NCI-H1092 (cell line): Measurements from ENCODE around the gene ARMH3.

Experiments used
- DNase-seq: peaks from one replicate; lab custom pipeline; 2025; lab: John Stamatoyannopoulos, UW

Gene ARMH3

DNA sequence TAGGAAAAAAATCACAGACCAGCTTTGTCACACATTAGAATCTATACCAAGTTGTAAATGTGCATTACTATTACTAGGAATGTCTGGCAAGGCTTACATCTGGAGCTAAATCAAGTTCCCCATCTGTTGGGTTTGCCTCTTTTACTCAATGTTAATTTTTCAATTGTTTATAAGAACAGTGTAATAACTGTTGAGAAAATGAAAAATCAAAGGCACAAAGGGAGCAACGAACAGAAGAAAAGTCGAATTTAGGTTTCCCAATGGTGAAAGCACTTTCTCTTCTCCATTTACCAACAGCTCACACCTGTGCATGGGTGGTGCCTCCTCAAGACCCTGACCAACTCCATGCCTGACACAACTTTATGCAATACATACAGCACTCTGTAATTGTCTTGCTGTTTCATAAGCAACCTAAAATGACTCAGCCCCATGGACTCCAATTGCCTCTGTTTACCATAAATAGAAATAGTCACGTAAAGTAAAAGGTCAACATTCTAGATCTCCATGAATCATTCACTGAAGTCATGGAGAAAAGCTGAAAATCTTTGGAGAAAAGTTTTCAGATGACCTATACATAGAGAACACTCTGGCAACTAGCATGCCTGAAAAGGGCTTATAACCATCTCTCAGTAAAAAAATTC is 116.8 kb downstream of the ARMH3 start:
- no peak for DNase-seq

DNA sequence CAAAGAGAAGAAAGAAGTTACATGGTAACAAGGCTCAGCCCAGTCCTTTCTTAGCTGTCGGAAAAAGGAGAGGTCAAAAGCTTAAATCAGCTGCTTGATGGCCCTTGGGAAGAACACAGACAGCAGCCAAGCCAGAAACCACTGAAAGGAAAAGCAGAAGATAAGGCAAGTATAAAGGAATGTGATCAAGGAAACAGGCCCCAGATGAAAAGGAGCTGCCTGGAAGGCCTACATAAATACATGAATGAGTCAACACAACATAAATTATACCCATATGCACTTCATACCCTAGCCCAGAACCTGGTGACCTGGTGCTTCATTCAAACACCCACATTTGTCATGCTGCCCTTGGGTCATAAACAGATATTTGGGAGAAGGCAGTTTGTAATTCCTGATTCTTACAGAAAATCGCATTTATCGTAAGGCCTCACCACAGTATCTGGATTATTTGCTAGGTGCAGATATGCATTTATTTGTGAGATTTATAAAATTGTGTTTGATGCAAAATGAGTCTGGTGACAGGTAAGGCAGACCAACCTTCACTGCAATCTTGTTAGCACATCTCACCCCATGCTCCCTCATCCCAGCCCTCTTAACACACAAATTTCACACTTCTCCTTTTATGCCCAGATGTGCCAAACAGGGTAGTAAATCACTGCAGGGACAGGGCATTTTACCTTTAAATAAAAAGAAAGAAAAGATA is 117.5 kb downstream of the ARMH3 start:
- DNase-seq: no peak

GRCh38 chr10:101935431-101935830 is 120.5 kb downstream of the ARMH3 start:
- DNase-seq: no peak

GRCh38 chr10:101934686-101935305 is 121.2 kb downstream of the ARMH3 start:
- no peak for DNase-seq

DNA sequence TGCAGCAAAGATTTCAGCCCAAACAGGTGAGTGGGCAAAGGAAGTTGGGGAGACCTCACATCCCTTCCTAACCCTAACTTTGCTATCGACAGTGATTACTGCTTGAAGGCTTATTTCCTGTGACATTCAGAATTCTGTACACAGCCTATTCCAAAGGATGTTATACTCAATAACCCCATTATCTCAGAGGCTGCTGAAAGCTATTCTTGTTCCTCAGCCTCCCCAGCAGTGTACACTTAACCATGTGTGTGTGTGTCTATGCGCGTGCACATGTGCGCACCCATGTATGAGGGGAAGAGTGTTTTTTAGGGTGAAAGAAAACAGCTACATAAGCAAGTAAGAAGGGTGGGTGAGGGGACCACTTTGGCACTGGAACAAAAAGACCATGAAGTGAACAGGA is 122.0 kb downstream of the ARMH3 start:
- DNase-seq: no peak

DNA sequence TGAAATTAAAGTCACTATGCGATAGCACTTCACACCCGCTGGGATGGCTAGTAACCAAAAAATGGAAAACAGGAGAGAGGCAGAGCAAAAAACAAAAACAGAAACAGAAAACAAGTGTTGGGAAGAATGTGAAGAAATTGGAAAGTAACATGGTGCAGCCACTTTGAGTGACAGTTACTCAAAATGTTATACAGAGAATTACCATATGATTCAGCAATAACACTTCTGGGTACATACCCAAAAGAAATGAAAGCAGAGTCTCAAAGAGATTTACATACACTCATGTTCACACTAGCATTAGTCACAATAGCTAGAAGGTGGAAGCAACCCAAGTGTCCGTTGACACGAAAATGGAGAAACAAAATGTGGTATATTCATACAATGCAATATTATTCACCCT is 123.8 kb downstream of the ARMH3 start:
- no peak for DNase-seq

- no peak for DNase-seq
These were observed 130.9 kb downstream of the ARMH3 start for GRCh38 chr10:101925027-101925426.

- no peak for DNase-seq
These were observed 132.7 kb downstream of the ARMH3 start for GRCh38 chr10:101923256-101923655.

DNA sequence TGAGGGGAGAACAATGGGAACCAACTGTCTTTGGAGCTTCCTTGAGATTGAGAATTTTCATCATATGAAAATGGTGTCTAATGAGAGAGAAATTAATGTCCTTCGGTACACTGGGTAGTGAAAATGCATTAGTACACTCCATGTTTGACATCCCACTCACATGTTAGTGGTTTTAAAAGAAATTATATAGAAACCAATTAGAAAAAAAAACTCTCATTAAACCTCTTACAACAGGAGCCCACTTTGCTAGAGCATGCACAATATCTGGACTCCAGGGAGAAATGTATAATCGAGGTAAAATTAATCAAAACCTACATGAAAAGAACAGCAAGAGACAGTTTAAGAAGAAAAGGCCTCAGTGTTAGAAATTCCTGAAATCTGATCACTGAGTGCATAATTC is 133.1 kb downstream of the ARMH3 start:
- DNase-seq: no peak

DNA sequence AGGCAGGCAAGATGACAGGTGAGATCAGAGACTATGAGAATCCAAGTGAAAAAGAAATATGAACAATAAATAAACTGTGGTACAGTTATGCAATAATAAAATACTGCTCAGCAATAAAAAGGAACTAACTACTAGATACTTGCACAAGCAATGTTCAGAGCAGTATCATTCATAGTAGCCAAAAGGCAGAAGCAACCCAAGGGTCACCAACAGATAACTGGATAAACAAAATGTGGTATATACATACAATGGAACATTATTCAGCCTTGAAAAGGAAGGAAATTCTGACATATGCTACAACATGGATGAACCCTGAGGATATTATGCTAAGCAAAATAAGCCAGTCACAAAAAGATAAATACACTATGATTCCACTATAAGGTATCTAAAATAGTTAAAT is 135.4 kb downstream of the ARMH3 start:
- DNase-seq: no peak

- no peak for DNase-seq
These were observed 136.8 kb downstream of the ARMH3 start for GRCh38 chr10:101919026-101919770.

DNA sequence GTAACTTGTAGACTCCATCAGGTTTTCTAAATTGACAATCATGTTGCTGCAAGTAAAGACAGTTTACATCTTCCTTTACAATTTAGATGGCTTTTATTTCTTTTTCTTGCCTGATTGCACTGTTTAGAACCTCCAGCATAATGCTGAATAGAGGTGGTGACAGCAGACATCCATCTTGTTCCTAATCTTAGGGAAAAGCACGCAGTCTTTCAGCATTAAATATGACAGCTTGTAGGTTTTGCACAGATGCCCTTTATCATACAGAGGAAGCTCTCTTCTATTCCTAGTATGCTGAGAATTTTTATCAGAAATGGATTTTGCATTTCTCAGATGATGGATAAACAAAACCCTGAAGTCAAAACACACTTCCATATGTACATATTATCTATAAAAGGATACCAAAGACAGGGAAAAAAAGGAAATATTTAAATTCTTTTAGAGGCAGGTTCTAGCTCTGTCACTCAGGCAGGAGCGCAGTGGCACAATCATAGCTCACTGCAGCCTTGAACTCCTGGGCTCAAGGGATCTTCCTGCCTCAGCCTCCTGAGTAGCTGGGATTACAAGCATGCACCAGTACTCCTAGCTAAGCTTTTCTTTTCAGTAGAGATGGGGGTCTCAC is 143.3 kb downstream of the ARMH3 start:
- DNase-seq: no peak

GRCh38 chr10:101906586-101907183 is 149.3 kb downstream of the ARMH3 start:
- DNase-seq: no peak

DNA sequence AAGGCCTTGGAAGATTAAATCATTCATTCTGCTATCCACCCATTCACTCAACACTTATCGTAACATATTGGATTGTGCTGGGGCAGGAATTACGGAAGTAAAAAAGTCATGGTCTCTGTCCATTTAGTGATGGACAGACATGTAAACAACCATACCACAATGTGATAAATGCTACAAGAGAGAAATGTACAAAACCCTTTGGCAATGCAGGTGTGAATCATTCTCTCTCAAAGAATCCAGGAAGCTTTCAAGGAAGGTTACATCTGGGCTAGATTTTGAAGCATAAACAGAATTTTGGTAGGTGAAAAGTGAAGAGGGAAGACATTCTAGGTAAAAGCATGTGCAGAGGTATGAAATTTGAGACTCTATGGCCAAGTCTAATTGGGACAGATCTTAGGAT is 150.7 kb downstream of the ARMH3 start:
- DNase-seq: no peak

DNA sequence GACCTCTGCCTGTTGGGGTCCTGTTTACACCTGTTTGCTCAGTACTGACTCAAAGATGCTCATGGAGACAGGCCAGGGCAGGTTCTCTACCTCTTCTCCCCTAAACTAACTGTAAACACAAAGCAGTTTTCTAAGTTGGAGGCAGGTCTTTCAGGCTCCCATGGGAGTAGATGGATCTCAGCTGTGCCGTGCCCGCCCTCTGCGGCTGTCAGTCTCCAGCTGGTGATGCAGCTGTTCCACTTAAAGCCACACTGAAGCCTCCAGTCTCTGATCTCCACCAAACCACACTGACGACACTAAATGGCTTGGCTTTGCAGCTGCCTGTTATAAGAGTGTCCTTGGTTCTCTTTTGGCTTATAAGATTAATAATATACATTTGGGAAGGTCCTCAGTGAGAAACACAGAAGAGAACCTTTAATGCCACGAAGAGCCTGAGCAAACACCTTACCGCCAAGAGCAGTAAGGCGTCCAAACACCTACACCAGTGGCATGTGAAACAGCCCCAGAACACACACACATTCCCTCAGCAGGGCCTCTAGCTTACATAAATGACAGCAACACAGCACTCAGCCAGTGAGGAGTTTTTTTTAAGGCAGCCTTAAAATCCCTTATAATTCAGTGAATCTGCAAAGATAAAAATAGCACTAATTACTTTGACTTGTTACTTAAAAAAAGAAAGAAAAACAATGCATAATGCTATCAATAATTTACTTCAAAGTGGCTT is 152.0 kb downstream of the ARMH3 start:
- DNase-seq: no peak

DNA sequence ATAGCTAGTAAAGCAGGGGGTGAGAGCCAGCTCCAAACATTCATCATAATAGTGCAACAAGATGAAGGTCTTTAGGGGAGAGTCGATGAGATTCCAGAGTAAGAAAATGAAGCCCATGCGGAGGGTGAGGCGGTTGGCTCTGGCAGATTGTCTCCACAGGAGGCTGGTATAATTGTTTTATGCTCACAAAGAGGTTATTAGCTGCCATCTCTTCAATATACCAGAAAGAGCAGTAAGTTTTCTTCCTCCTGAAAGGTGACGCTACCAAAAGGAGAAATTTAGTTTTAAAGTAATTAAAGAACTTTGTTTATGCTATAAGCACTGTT is 153.2 kb downstream of the ARMH3 start:
- DNase-seq: peak; percentile 12

DNA sequence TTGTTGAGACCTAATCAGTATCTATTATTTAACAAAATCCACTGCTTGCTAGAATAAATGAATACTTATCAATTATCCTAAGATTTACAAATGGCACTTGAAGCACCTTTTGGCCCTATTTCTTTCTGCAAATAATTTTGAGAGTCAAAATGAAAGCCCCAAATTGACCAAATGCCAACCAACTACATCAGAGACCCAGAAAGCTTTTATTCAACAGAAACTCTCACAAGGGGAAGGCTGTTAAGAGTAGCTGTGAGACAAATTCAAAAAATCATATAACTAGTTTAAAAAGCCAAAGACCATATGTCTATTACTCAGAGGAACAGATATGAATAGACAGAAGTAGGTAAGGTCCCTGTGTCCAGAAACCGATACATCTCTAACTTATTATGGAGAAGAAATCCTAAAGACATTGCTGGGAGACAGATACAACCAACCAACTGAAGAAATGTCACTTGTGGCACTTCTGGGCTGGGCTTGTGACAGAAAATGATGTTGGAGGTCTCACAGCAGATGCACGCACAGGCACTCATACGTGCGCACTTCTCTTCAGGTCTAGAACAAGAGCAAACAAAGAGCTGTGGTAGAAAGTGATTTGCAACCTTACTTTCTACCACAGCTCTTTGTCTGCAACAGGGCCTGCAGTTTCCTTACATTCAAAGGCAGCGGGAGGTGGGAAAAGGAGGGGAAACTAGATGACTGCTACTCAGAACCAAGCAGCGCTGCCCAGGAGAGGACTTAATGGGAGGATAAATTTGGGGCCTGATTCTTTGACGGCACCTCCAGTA is 153.7 kb downstream of the ARMH3 start:
- no peak for DNase-seq

GRCh38 chr10:101901340-101901739 is 154.6 kb downstream of the ARMH3 start:
- peak; percentile 42 for DNase-seq

GRCh38 chr10:101897633-101898032 is 158.3 kb downstream of the ARMH3 start:
- DNase-seq: no peak

GRCh38 chr10:101896225-101896877 is 159.6 kb downstream of the ARMH3 start:
- no peak for DNase-seq
